ENCODE measurements around the gene TMCO2.

Gene TMCO2

DNA sequence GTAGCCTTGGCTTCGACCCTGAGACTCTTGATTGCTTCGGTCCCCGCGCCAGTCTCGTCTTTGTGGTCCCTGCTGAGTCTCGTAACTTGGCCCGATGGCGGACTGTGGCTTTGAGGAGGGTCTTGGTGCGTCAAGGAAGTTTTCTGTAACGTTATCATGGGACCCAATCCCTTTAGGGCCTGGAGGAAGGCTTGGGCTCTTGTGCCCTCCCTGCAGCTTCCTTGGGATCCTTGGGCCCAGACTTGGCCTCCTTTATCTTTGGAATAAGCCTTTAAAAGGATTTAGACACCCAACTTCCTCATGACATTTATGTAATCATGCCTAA lies 10.7 kb downstream of the TMCO2 start:
- DNase-seq = no peak

DNA sequence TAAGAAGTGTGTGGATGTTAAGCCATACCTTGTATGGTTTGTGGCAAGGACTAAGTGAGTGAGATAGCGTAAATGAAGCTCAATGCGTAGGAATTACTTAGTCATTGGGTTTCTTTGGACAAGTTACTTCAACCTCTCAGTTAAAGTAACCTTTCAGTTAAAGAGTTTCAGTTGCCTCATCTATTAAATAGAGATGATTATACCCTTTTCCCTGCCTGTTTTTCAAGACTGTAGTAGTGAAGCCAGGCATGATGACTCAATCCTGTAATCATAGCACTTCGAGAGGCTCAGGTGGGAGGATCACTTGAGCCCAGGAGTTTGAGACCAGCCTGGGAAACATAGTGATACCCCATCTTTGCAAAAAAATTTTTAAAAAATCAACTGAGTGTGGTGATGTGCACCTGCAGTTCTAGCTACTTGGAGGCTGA lies 16.6 kb downstream of the TMCO2 start:
- no peak for DNase-seq

- no peak for DNase-seq
Observed at GRCh38 chr1:40265298-40265697, 17.6 kb downstream of the TMCO2 start.

GRCh38 chr1:40265919-40266318 lies 18.2 kb downstream of the TMCO2 start:
- no peak for DNase-seq

DNA sequence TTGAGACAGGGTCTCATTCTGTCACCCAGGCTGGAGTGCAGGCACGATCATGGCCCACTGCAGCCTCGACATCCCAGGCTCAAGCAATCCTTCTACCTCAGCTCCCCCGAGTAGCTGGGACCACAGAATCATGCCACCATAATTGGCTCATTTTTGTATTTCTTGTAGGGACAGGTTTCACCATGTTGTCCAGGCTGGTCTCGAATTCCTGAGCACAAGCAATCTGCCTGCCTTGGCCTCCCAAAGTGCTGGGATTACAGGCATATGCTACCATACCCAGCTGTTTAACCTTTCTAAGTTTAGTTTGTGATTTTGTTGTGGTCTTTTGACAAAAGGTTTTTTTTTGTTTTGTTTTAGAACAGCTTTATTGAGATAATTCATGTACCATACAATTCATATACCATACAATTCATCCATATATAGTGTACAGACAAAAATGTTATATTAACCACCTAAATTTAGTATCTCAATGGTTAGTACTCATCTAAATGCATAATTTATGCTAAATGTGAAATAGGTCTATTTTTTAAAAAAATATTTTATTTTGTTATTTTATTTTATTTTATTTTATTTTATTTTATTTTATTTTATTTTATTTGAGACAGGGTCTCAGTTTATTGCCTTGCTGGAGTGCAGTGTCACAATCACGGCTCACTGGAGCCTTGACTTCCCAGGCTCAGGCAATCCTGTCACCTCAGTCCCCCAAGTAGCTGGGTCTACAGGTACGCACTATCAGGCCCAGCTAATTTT lies 19.2 kb downstream of the TMCO2 start:
- no peak for DNase-seq

DNA sequence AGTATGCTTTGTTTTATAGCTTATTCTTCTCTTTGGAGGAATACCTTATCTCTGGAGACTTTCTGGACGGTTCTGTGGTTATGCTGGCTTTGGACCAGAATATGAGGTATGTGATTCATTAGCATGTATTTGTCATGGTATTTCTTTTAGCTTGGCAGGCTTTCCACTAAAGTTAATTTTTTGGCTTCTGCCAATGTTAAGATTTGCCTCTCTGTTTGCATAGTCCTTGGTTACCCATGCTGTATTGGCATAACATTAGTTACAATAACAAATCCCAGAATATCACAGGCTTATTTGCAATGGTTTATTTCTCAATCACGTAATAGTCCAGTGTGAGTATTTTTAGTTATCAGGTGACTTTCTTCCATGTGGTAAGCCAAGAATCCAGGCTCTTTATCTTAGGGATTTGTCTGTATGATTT lies 20.0 kb downstream of the TMCO2 start:
- DNase-seq = no peak

DNA sequence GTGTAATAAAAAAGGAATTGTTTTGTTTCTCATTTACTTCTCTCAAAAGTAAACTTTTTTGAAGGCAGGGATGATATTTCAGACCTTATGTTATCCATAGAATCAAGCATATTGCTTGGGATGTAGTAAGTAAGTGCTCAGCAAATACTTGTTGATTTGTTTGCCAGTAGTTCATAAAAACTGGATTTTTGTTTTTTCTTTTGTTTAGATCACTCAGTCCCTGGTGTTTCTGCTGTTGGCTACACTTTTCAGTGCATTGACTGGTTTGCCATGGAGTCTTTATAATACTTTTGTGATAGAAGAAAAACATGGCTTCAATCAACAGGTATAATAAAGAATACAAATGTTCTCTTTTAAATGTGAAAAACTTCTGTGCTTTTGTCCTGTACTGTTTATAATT lies 20.5 kb downstream of the TMCO2 start:
- DNase-seq = no peak

DNA sequence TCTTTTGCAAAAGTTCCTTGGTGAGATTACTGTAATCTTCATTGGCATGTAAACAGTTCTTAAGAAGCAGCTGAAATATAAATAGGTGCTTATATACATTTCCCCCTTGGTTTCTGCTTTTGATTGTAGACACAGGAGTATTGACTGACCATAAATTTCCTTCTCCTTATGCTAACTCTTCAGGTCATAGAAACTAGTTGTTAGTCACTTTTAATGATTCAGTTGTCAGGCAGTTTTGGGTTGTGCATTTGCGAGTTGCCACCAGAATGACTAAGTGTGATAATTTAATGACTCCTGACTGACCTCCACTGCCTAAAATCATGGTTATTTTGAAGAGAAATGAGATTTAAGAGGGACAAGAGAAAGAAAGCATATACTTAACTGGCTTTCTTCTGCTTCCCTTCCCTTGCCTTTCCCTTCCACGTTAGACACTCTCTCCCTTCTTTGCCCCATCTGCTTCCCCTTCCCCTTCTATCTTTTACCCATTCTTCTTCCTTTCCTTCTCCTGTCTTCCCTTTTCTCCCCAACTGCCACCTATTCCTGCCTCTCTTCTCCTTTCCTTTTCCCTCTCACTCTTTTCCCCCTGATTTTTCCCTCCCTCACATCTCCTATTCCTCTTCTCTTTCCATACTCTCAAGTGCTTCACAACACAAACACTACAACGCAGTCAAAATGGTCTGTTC lies 22.6 kb downstream of the TMCO2 start:
- DNase-seq = no peak

GRCh38 chr1:40272653-40273213 lies 25.0 kb downstream of the TMCO2 start:
- no peak for DNase-seq

DNA sequence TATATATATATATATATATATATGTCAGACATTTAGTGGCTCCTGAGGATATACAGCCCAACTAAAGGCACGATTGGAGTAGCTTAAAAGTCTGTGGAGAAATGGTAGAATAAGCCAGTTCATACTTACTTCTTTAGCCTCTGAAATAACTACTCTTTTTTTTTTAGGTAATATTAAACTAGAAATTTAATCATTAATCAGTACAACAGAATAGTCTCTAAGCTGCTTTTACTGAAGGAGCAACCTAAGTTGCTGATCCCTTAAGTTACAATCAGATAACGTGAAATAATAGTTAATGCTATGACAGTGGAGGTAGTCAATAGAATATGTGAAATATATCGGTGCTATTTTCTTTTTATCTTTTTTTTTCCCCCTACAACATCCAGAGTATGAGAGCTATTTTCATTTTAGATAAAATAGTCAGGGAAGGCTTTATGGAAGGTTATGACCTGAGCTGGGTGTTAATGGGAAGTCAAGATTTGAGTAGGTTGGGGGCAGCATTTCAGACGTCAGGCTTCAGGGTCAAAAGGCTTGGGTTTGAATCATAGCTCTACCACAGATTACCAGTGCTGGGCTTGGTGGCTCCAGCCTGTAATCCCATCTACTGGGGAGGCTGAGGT lies 25.9 kb downstream of the TMCO2 start:
- DNase-seq = no peak

DNA sequence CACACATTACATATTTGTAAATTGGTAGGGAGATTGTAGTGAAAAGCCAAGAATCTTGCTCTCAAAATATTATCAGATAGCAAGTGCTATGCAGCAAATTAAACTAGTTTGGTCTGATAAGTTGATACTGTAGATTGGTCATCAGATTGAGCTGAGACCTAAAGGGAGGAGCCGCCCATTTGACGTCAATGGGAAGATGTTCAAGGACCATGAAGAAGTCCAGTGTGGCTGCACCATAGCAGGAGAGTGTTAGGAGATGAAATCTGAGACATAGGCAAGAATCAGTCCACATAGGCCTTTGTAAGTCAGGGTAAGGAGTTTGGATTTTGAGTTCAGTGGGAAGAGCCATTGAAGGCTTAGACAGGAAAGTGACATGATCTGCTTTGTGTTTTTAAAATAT lies 26.6 kb downstream of the TMCO2 start:
- DNase-seq = no peak

GRCh38 chr1:40276122-40276521 lies 28.4 kb downstream of the TMCO2 start:
- no peak for DNase-seq

- DNase-seq = no peak
Observed at GRCh38 chr1:40281853-40282252, 34.1 kb downstream of the TMCO2 start.

DNA sequence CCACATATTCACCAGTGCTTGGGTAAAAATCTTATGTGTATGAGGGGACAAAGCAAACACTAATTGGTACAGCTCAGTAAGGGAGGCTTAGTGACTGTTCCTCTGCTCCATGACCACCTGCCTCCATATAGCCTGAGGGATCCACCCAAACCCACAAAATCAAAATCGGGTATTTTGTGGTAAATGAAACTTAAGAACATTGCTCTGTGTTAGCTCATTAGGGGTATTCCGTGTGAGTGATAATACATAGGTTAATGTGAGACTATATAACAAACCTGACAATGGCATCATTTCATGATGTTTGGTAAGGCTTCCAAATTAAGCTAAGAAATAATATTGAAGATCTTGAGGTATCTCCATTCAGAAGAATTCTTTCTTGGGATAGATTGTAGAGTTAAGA lies 43.6 kb downstream of the TMCO2 start:
- no peak for DNase-seq

DNA sequence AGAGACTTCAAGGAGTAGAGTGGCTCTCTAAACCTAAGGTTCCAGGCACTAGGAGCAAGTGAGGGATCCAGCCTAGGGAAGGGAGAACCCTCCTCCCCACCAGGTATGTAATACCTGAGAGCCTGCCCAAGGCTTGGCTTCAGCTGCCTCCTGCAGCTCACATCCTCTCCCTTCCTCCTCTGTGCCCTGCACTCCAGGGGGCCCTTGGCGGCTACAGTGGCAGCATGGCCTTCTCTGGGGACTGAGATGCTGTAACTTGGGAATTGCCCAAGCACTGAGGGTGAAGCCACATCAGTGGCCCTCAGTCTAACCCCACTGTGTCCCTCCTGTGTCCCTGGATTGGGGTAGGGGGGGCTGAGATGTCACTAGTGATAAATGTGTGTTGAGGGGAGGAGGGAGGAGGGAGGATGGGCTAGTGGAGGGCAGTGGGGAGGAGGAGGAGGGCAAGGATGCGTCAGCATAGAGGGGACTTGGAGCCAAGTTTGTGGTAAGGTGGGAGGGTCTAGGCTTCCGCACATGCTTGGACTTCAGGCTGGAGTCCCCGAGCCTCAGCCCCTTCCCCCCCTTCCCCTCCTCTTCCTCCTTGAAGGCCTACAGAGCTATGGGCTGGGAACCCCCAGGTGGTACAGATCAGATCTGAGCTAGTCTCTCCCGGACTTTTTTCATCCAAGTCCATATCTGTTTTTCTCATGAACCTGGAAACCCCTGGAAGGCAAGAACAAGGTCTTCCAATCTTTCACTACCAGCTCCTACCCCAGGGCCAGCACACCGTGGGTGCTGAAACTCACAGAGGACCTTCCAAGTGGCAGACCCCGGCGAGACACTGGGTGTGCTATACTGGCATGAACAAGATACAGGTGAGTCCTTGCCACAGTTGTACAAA lies 51.9 kb downstream of the TMCO2 start:
- DNase-seq = no peak

- DNase-seq = no peak
Observed at GRCh38 chr1:40300249-40300567, 52.5 kb downstream of the TMCO2 start.

DNA sequence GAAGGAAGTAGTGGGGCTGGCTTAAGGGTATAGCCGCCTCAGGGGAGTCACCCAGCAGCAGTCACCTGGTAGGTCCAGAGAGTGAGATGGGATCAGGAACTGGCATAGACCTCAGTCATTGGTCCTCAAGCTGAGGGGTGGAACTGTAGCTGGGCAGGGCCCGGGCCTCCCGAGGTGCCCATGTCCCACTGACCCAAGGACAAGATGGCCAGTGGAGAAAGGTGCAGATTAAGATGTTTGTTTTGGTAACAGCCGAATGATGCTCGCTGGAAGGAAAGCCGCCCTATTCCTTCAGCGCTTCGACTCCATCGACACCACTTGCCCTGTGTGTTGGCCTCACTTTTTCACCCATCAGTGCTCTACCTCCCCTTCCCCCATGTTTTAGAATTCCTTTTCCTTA lies 52.9 kb downstream of the TMCO2 start:
- DNase-seq = no peak

GRCh38 chr1:40301066-40301465 lies 53.3 kb downstream of the TMCO2 start:
- no peak for DNase-seq
